NOMO-1 (cell line): ENCODE results near the gene TUBGCP2.
A peak's percentile ranks its signal among the peaks of the same experiment; 100 is the strongest.
"Not testable (repeated sequence)": the region's sequence is repeated elsewhere in the genome, so short reads cannot be mapped to it uniquely, and the experiment has no call there.

Source experiments
- DNase-seq, 2 experiments: peaks; one replicate each; lab custom pipeline; 2025; ENCODE audit not compliant: unreplicated experiment in 2 of 2; lab: John Stamatoyannopoulos, UW

Gene TUBGCP2

GRCh38 chr10:133270204-133270603 is 38.5 kb downstream of the TUBGCP2 start:
- no peak for DNase-seq

GRCh38 chr10:133269367-133269766 is 39.3 kb downstream of the TUBGCP2 start:
- no peak for DNase-seq

GRCh38 chr10:133268532-133268931 is 40.1 kb downstream of the TUBGCP2 start:
- no peak for DNase-seq

GRCh38 chr10:133267829-133268228 is 40.8 kb downstream of the TUBGCP2 start:
- no peak for DNase-seq

- no peak for DNase-seq
Measured at GRCh38 chr10:133267293-133267692, 41.4 kb downstream of the TUBGCP2 start.

GRCh38 chr10:133266056-133266795 is 42.4 kb downstream of the TUBGCP2 start:
- DNase-seq: no peak

- DNase-seq: not testable (repeated sequence)
Measured at GRCh38 chr10:133265052-133265451, 43.6 kb downstream of the TUBGCP2 start.

- peak; percentile 30 to 34 for DNase-seq
Measured at GRCh38 chr10:133264461-133264860, 44.2 kb downstream of the TUBGCP2 start.

GRCh38 chr10:133263674-133264073 is 45.0 kb downstream of the TUBGCP2 start:
- no peak for DNase-seq

- no peak for DNase-seq
Measured at GRCh38 chr10:133262696-133263095, 46.0 kb downstream of the TUBGCP2 start.

- DNase-seq: peak; percentile 43 to 79
Measured at GRCh38 chr10:133261726-133262325, 46.8 kb downstream of the TUBGCP2 start.

GRCh38 chr10:133260895-133261725 is 47.6 kb downstream of the TUBGCP2 start:
- DNase-seq: peak; percentile 31 to 40

- DNase-seq: no peak
Measured at GRCh38 chr10:133259602-133259989, 49.1 kb downstream of the TUBGCP2 start.

GRCh38 chr10:133258818-133259601 is 49.7 kb downstream of the TUBGCP2 start:
- peak; percentile 91 to 93 for DNase-seq

- DNase-seq: no peak
Measured at GRCh38 chr10:133258066-133258817, 50.4 kb downstream of the TUBGCP2 start.

- peak in 1 of 2 experiments; percentile 42 for DNase-seq
Measured at GRCh38 chr10:133257489-133258065, 51.1 kb downstream of the TUBGCP2 start.

- no peak for DNase-seq
Measured at GRCh38 chr10:133255323-133255722, 53.3 kb downstream of the TUBGCP2 start.

- no peak for DNase-seq
Measured at GRCh38 chr10:133254421-133255120, 54.1 kb downstream of the TUBGCP2 start.

- DNase-seq: peak in 1 of 2 experiments; percentile 71
Measured at GRCh38 chr10:133253361-133253955, 55.2 kb downstream of the TUBGCP2 start.
